IMR-90 (cell line): ENCODE results near the gene RGPD3. TPM values are rescaled to one million over a fixed set of nuclear protein-coding genes. Genes with fewer than 3 reads are reported as not detected.
"Not testable (repeated sequence)": the region's sequence is repeated elsewhere in the genome, so short reads cannot be mapped to it uniquely, and the experiment has no call there.

Experiments
- ATAC-seq: fragments of 200-7000 bp; cut with Tn5 transposase; 2 replicates; pipeline ENCODE4 v1.9.1; 2020; ENCODE audit warnings: low read depth, mild to moderate bottlenecking, moderate library complexity
- BruUV-seq: library from RNA; stranded (reverse); fragments of 400-500 nt; replicated peaks from 2 replicates; lab custom pipeline; 2021; lab: Mats Ljungman, UMichigan
- CTCF ChIA-PET: fragments of 300-600 bp; formaldehyde crosslinking; extraction: SDS; loops from one replicate; lab custom pipeline; 2021; ENCODE audit warnings: antibody characterized with exemption; lab: Yijun Ruan, JAX
- POLR2A ChIA-PET: fragments of 300-600 bp; sonication (Branson Sonifier 250); formaldehyde crosslinking; loops from one replicate; lab custom pipeline; 2022; ENCODE audit warnings: antibody characterized with exemption; ENCODE audit not compliant: unreplicated experiment; lab: Charles Lee
- DNase-seq: peaks from one replicate; pipeline ENCODE4 v3.0.0; 2013
- H2AFZ ChIP-seq: replicated peaks from 2 replicates; pipeline ENCODE3; 2013; ENCODE audit warnings: low read length, mild to moderate bottlenecking; ENCODE audit not compliant: poor library complexity
- H2AK5ac ChIP-seq: 2 replicates; pipeline ENCODE4 v1.6.1; 2013; ENCODE audit warnings: low read depth, low read length, inconsistent platforms
- H2AK9ac ChIP-seq: replicated peaks from 2 replicates; pipeline ENCODE3; 2013; ENCODE audit warnings: mild to moderate bottlenecking, low read depth, low read length, moderate library complexity; ENCODE audit not compliant: poor library complexity
- H2BK120ac ChIP-seq: 2 replicates; pipeline ENCODE4 v1.6.1; 2013; ENCODE audit warnings: low read depth, low read length, inconsistent platforms
- H2BK15ac ChIP-seq: 3 replicates; pipeline ENCODE4 v1.6.1; 2013; ENCODE audit warnings: low read depth, low read length, inconsistent platforms
- H2BK20ac ChIP-seq: 2 replicates; pipeline ENCODE4 v1.6.1; 2013; ENCODE audit warnings: low read depth, mild to moderate bottlenecking, inconsistent platforms, low read length, moderate library complexity
- H2BK5ac ChIP-seq: 2 replicates; pipeline ENCODE4 v1.6.1; 2013; ENCODE audit warnings: mild to moderate bottlenecking, low read depth, low read length, inconsistent platforms; ENCODE audit not compliant: poor library complexity, severe bottlenecking
- H3K14ac ChIP-seq: replicated peaks from 2 replicates; pipeline ENCODE4 v1.6.1; 2013; ENCODE audit warnings: low read depth, low read length, inconsistent platforms
- H3K18ac ChIP-seq: 2 replicates; pipeline ENCODE4 v1.6.1; 2013; ENCODE audit warnings: low read depth, low read length, control low read depth
- H3K23ac ChIP-seq: 2 replicates; pipeline ENCODE4 v1.6.1; 2013; ENCODE audit warnings: low read depth, low read length, inconsistent platforms
- H3K27ac ChIP-seq: 2 replicates; pipeline ENCODE4 v1.5.1; 2013; ENCODE audit warnings: mild to moderate bottlenecking, control low read depth, low read length; ENCODE audit not compliant: insufficient read depth
- H3K27me3 ChIP-seq: 2 replicates; pipeline ENCODE4 v1.6.1; 2013; ENCODE audit warnings: low read length; ENCODE audit not compliant: control insufficient read depth, insufficient read depth
- H3K36me3 ChIP-seq: 2 replicates; pipeline ENCODE4 v1.6.1; 2013; ENCODE audit warnings: low read length, mixed read lengths; ENCODE audit not compliant: control insufficient read depth, insufficient read depth
- H3K4ac ChIP-seq: 2 replicates; pipeline ENCODE4 v1.6.1; 2013; ENCODE audit warnings: low read depth, low read length, inconsistent platforms
- H3K4me1 ChIP-seq: 2 replicates; pipeline ENCODE4 v1.6.1; 2013; ENCODE audit warnings: low read length, mixed read lengths; ENCODE audit not compliant: control insufficient read depth, insufficient read depth
- H3K4me2 ChIP-seq: 2 replicates; pipeline ENCODE4 v1.6.1; 2013; ENCODE audit warnings: low read depth, mild to moderate bottlenecking, control low read depth, low read length, moderate library complexity
- H3K4me3 ChIP-seq: 2 replicates; pipeline ENCODE4 v1.5.1; 2013; ENCODE audit warnings: low read depth, mild to moderate bottlenecking, control low read depth, low read length, moderate library complexity; ENCODE audit not compliant: insufficient read depth
- H3K56ac ChIP-seq: 2 replicates; pipeline ENCODE4 v1.6.1; 2013; ENCODE audit warnings: low read length, inconsistent platforms; ENCODE audit not compliant: insufficient read depth; ENCODE audit errors: extremely low read depth
- H3K79me1 ChIP-seq, 2 experiments: 2 replicates each; pipeline ENCODE4 v1.6.1; 2013; ENCODE audit warnings: low read length in 2 of 2, inconsistent platforms in 1 of 2, low read depth in 1 of 2
- H3K9ac ChIP-seq: 2 replicates; pipeline ENCODE4 v1.6.1; 2013; ENCODE audit warnings: low read depth, low read length, control low read depth
- H3K9me1 ChIP-seq: 2 replicates; pipeline ENCODE4 v1.6.1; 2013; ENCODE audit warnings: low read length, inconsistent platforms; ENCODE audit not compliant: insufficient read depth
- H3K9me3 ChIP-seq: 2 replicates; pipeline ENCODE4 v1.6.1; 2013; ENCODE audit warnings: low read length; ENCODE audit not compliant: control insufficient read depth, insufficient read depth
- H4K20me1 ChIP-seq: 2 replicates; pipeline ENCODE4 v1.6.1; 2013; ENCODE audit warnings: low read length, inconsistent platforms; ENCODE audit not compliant: insufficient read depth
- H4K5ac ChIP-seq: 2 replicates; pipeline ENCODE4 v1.6.1; 2013; ENCODE audit warnings: mild to moderate bottlenecking, low read depth, low read length, control low read depth
- H4K8ac ChIP-seq, 2 experiments: 2 replicates each; pipeline ENCODE4 v1.6.1; 2013; ENCODE audit warnings: low read depth in 2 of 2, low read length in 2 of 2, control low read depth in 1 of 2, inconsistent platforms in 1 of 2
- H4K91ac ChIP-seq: 2 replicates; pipeline ENCODE4 v1.6.1; 2013; ENCODE audit warnings: low read depth, low read length, inconsistent platforms; ENCODE audit not compliant: insufficient read depth
- WGBS, 2 experiments: methylation state at CpG; one replicate each; pipeline versions ENCODE4 v1.1.5 to v1.1.7; 2013; ENCODE audit warnings: missing lambda C conversion rate in 2 of 2; ENCODE audit not compliant: insufficient read length in 1 of 2; ENCODE audit errors: extremely low coverage in 2 of 2; 5-methylcytosine and 5-hydroxymethylcytosine counted together
- dilution Hi-C: fragments of 300-500 bp; cut with HindIII; formaldehyde crosslinking; loops from one replicate; pipeline ENCODE4 v1.14.3; 2018; ENCODE audit warnings: low sequenced_read_pairs; ENCODE audit not compliant: unreplicated experiment
- in situ Hi-C: fragments of 300-500 bp; cut with MboI; formaldehyde crosslinking; loops from 3 replicates; pipeline ENCODE4 v1.14.3; 2019; ENCODE audit warnings: low sequenced_read_pairs, inconsistent platforms, mixed read lengths
- intact Hi-C: fragments of 100-400 bp; cut with micrococcal nuclease; formaldehyde crosslinking; loops from 2 replicates; pipeline ENCODE4 v1.10.0; 2022
- polyA plus RNA-seq, 3 experiments: library from polyadenylated mRNA; depleted of rRNA; stranded (reverse); fragments of >200 nt; gene quantifications; 2 replicates each; pipeline ENCODE4 v1.2.3, GENCODE V29; 2012; ENCODE audit warnings: low replicate concordance in 1 of 3
- total RNA-seq: library from RNA; depleted of rRNA; stranded (reverse); fragments of >200 nt; gene quantifications from 2 replicates; pipeline ENCODE4 v1.2.3, GENCODE V29; 2012

Gene RGPD3
- total and polyA plus RNA-seq, 2 of the 4 experiments (the other 2 are of a cell fraction) = 0.07 to 0.18 TPM

- H3K27me3 ChIP-seq, BruUV-seq, H2BK20ac ChIP-seq, in situ Hi-C loops, H3K4me3 ChIP-seq, ATAC-seq, H3K36me3 ChIP-seq, H3K9me1 ChIP-seq, dilution Hi-C loops, H3K4ac ChIP-seq, H3K14ac ChIP-seq, H2AFZ ChIP-seq, H2AK5ac ChIP-seq, H2AK9ac ChIP-seq, H3K23ac ChIP-seq, H4K20me1 ChIP-seq, H3K27ac ChIP-seq, H4K5ac ChIP-seq, H3K9me3 ChIP-seq, H3K56ac ChIP-seq, DNase-seq, H3K18ac ChIP-seq, H3K9ac ChIP-seq, CTCF ChIA-PET, H2BK120ac ChIP-seq, H2BK15ac ChIP-seq, POLR2A ChIA-PET, H4K8ac ChIP-seq, H3K4me1 ChIP-seq, H4K91ac ChIP-seq, H3K4me2 ChIP-seq, H2BK5ac ChIP-seq, H3K79me1 ChIP-seq, intact Hi-C loops: not testable (repeated sequence)
- no CpG with 5 or more reads among the region's 4 CpGs for WGBS, 2 experiments
Measured at GRCh38 chr2:106381867-106382266, 86.3 kb downstream of the RGPD3 start.

- H2AK9ac ChIP-seq, H3K9me1 ChIP-seq, POLR2A ChIA-PET, H3K27ac ChIP-seq, intact Hi-C loops, H3K56ac ChIP-seq, H3K9ac ChIP-seq, H3K4me1 ChIP-seq, H3K27me3 ChIP-seq, H4K91ac ChIP-seq, H3K9me3 ChIP-seq, H3K36me3 ChIP-seq, H3K23ac ChIP-seq, CTCF ChIA-PET, H2AFZ ChIP-seq, H4K8ac ChIP-seq, H4K5ac ChIP-seq, H3K4me3 ChIP-seq, H2BK120ac ChIP-seq, H2BK5ac ChIP-seq, H3K18ac ChIP-seq, H2BK15ac ChIP-seq, dilution Hi-C loops, H2BK20ac ChIP-seq, H3K79me1 ChIP-seq, H3K4ac ChIP-seq, BruUV-seq, H3K14ac ChIP-seq, H4K20me1 ChIP-seq, DNase-seq, H3K4me2 ChIP-seq, H2AK5ac ChIP-seq, ATAC-seq, in situ Hi-C loops: not testable (repeated sequence)
- no CpG with 5 or more reads among the region's 3 CpGs for WGBS, 2 experiments
Measured at GRCh38 chr2:106379567-106379966, 88.6 kb downstream of the RGPD3 start.
